GM08714 (cell line): Measurements from ENCODE around the gene ZNF35.
"Not testable (repeated sequence)": the region's sequence is repeated elsewhere in the genome, so short reads cannot be mapped to it uniquely, and the experiment has no call there.

Experiments used
- H3K4me3 ChIP-seq: fragments of 200-500 bp; sonication (Bioruptor generic); 2 replicates; pipeline ENCODE4 v1.5.1; 2014; ENCODE audit warnings: mild to moderate bottlenecking, low read length, inconsistent platforms
- ZNF274 ChIP-seq: IDR thresholded peaks from 2 replicates; pipeline ENCODE4 v1.6.1; 2012; ENCODE audit warnings: mild to moderate bottlenecking, low read depth, low read length

ZNF35 gene

DNA sequence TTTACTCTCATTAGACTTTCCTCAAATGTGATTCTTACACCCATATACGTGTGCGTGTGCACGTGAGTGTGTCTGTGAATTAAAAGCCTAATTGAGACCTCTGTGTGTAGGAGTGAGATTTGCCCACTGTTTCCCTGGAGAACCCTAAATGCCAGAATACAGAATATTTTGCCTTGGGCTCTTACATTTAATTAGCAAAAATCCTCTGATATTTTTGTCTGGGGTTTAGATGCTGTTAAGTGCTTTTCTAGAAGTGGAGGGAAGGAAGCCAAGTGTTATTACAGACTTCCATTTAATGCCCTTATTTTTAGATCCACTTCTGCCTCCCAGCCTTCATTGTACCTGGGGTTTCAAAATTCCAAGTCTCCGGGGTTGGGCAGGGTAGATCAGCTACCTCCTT lies 17.8 kb downstream of the ZNF35 start:
- no peak overlapping the region for H3K4me3 ChIP-seq
- TF ChIP-seq ZNF274: no peak

DNA sequence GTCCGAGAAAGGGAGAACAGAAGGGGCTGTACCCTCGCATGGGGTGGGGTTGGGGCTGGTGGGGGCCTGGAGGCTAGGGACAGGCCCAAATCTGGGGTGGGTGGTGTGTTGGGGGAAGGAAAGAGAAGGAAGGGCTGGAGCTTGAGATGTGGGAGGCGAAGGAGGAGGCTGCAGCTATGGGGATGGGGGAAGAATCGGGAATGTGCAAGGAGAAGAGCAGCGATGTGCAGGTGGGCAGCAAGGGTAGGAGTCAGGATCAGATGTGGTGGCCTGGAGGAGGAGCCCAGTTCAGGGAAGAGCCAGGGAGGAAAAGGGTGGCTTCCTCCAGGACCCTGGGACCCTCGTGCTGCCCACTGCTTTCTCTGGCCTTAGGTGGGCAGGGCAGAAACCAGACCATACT lies 21.2 kb downstream of the ZNF35 start:
- TF ChIP-seq ZNF274: no peak

DNA sequence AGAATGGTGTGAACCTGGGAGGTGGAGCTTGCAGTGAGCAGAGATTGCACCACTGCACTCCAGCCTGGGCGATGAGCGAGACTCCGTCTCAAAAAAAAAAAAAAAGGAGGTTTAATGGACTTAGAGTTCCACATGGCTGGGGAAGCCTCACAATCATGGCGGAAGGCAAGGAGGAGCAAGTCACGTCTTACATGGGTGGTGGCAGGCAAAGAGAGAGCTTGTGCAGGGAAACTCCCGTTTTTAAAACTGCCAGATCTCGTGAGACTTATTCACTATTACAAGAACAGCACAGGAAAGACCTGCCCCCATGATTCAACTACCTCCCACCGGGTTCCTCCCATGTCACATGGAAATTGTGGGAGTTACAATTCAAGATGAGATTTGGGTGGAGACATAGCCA lies 24.9 kb downstream of the ZNF35 start:
- not testable (repeated sequence) for H3K4me3 ChIP-seq

More for the DNA sequence above, 21.2 kb downstream of the ZNF35 start:
- H3K4me3 ChIP-seq: no peak overlapping the region

DNA sequence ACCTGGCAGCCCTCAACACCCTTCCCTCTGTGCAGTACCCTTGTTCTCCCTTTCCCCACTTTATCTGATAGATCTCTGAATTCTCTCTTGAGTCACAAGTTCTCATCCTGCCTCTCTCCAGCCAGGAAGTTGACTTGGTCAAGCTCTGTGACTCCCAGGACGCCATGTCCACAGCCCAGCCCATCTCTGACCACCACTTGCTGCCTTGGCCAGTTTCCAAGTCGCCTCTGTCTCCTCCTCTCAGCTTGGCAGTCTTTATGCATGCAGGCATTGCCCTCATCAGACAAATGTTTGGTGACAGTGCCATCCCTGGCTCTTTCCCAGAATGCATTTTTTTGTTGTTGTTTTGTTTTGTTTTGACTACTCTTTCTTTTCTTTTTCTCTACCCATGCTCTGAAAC lies 25.7 kb downstream of the ZNF35 start:
- TF ChIP-seq ZNF274: no peak

DNA sequence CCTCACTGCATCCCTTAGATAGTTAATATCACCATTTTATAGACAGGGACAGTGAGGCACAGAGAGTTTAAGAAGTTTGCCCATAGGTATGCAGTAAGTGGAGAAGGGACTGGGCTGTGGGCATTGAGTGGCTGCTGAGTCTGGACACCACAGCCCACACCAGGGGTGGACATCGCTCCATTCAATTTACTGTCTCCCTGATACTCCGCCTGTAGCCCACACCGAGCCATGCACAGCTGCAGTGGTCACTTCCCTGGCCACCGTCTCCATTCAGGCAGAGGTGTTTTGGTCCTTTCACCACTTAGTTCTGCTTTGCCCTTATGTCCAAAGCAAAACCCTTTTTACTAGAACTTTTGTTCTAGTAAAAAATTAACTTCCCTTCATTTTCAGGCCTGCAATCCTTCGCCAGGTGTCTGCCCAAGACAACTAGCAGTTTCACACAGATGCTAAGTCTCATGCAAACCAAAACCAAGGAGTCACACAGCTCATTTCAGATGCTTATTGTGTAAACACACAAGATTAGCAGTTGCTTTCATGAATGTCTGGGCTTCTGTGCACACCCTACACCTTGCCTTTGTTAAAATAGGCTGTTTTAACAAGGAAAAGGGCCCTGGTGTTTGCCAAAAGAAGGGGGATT lies 30.1 kb downstream of the ZNF35 start:
- TF ChIP-seq ZNF274: no peak
- no peak overlapping the region for H3K4me3 ChIP-seq

More for the DNA sequence above, 25.7 kb downstream of the ZNF35 start:
- H3K4me3 ChIP-seq: no peak overlapping the region

DNA sequence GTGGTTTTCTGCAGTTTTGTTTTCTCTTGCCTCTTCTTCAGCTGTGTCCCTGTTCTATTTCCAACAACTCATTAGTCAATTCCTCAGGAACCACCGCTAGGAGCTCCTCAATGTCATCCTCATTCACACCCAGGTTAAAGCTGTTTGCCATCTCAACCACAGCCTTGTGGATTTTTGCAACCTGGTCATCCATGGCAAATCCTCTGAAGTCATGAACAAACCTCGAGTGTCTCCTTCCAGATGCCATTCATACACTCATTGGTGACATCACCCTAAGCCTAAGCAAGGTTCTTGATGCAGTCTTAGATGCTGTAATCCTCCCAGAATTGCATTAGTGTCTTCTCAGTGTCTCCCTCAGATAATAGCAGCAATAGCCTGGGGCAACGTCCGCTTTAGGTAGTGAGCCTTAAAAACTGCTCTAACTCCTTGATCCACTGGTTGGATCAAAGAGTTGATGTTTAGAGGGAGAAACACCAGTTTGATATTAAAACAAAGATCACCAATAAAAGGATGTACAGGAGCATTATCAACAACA lies 32.5 kb downstream of the ZNF35 start:
- TF ChIP-seq ZNF274: no peak
- H3K4me3 ChIP-seq: no peak overlapping the region

DNA sequence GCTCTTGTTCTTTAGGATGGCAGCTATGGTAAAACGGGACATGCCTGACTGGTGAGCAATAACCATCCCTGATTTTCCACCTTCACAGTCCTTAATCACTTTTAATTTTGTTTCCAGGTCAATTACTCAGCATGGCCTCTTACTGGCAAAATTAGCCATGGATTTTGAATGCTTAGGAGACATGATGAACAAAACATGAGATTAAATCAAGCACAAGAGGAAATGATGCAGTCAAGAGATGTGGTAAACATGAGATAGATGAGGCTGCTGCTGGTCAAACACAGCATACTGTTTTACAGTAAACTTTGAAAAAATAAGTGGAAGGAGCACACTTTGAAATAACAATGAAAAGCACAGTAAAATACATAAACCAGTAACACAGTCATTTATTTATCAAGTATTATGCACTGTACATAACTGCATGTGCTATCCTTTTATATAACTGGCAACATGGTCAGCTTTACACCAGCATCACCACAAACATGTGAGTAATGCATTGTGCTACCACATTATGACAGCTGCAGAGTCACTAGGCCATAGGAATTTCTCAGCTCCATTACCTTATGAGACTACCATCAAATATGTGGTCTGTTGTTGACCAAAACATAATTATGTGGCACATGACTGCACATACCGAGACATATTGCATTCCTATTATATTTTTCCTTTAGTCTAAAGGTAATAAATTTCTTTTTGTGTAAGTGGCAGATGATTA lies 33.8 kb downstream of the ZNF35 start:
- TF ChIP-seq ZNF274: no peak
- no peak overlapping the region for H3K4me3 ChIP-seq

DNA sequence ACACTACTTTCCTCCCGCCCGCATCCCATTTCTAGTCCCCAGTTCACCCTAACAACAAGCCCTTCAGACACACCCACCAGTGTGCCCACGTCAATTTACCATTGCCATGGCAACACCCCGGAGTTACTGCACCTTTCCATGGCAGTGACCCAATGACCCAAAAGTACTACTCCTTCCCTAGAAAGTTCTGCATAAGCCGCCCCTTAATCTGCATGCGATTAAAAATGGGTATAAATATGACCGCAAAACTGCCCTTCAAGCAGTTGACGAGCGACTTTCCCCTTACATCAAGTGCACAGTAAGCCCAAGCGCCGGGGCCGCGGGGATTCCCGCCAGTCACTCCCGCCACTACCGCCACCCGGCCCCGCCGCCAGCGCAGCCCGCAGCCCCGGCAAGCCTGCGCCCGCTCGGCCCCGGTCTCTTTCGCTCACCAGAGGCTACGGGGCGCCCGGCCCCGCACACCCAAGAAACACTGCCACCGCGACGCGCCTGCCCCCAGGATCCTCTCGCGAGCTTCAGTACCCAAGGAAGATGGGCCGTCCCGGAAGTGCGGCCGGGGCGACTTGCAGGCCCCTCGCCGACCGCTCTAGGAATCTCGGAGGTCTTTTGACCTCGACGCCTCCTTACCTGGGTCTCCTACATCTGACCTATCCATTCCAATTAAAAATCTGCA lies 36.7 kb downstream of the ZNF35 start:
- no peak for TF ChIP-seq ZNF274

DNA sequence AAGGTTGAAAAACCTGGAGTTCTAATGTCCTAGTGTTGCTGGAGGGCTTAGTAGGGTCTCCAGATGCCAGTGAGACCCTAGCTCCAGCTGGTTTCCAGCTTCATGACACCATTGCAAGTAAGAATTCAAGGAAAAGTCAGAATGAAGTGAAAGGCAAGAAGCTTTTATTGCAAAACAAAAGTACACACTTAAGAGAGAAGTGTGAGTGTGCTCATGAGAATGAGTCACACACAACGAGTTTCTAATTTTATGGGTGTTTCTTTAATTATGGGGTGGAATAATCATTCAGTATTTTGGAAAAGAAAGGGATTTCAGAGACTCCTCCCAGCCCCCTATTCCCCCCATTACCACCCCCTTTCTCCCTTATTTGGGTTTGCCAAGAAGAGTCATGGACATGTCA lies 39.4 kb downstream of the ZNF35 start:
- no peak overlapping the region for H3K4me3 ChIP-seq
- no peak for TF ChIP-seq ZNF274

More for the DNA sequence above, 36.7 kb downstream of the ZNF35 start:
- peak overlapping the region; percentile 63; the same call in 1 of the 2 replicates for H3K4me3 ChIP-seq
